Left lung (tissue), 10 donors: ENCODE data around the gene TRPM2. TPM values are rescaled to one million over a fixed set of nuclear protein-coding genes. Genes with fewer than 3 reads are reported as not detected.
"Not testable (repeated sequence)": the region's sequence is repeated elsewhere in the genome, so short reads cannot be mapped to it uniquely, and the experiment has no call there.

ENCODE experiments used
- ATAC-seq: fragments of 200-7000 bp; cut with Tn5 transposase; one replicate; pipeline ENCODE4 v1.9.1; 2020; ENCODE audit warnings: moderate library complexity
- DNase-seq, 4 donors: peaks; one replicate each; pipeline ENCODE4 v3.0.0-alpha.2; 2013 to 2020
- H3K27ac ChIP-seq, 2 donors: fragments of 200-600 bp; sonication (generic) in 1 of 2; one replicate each; pipeline versions ENCODE4 v1.5.0 to v1.8.0; 2020 to 2021
- H3K27me3 ChIP-seq, 2 donors: fragments of 200-600 bp; sonication (generic) in 1 of 2; one replicate each; pipeline versions ENCODE4 v1.5.0 to v1.8.0; 2020 to 2021
- H3K36me3 ChIP-seq, 2 donors: fragments of 200-600 bp; sonication (generic) in 1 of 2; one replicate each; pipeline versions ENCODE4 v1.5.0 to v1.8.0; 2020 to 2021
- H3K4me1 ChIP-seq, 2 donors: fragments of 200-600 bp; one replicate each; pipeline ENCODE4 v1.8.0; 2021
- H3K4me3 ChIP-seq, 2 donors: fragments of 200-600 bp; sonication (generic) in 1 of 2; one replicate each; pipeline versions ENCODE4 v1.5.0 to v1.8.0; 2020 to 2021; ENCODE audit warnings: mild to moderate bottlenecking in 1 of 2
- H3K9me3 ChIP-seq, 2 donors: fragments of 200-600 bp; sonication (generic) in 1 of 2; one replicate each; pipeline versions ENCODE4 v1.5.0 to v1.8.0; 2020 to 2021
- intact Hi-C, 2 donors: fragments of 100-400 bp; cut with DNase I; formaldehyde crosslinking; loops; one replicate each; pipeline versions ENCODE4 v1.11.2 to v1.14.2; 2022
- polyA plus RNA-seq, 6 donors: library from polyadenylated mRNA; unstranded; fragments of 120-200 nt; gene quantifications; one replicate each; pipeline ENCODE4 v1.2.1, GENCODE V29; 2013; ENCODE audit not compliant: insufficient read length in 6 of 6
- total RNA-seq, 2 donors: library from RNA; stranded (reverse); fragmentation: NEBNext Ultra II Directional; extraction: Animal tissue kit (Norgen Biotek cat#: 25700); gene quantifications; one replicate each; pipeline ENCODE4 v1.2.1, GENCODE V29; 2021
- TF ChIP-seq, protein P1 (sequence below), 2 donors: fragments of 200-600 bp; sonication (generic) in 1 of 2; IDR thresholded peaks; one replicate each; pipeline versions ENCODE4 v1.5.0 to v1.8.0; 2021; ENCODE audit warnings: antibody characterized with exemption in 2 of 2
- donor health status: DM: no; HTN: yes; CAD: no.
- donor health status: DM: no; HTN: no; CAD: no.

Gene TRPM2
- total and polyA plus RNA-seq, 8 donors: 1.2 to 25.6 (median 1.6) TPM

DNA sequence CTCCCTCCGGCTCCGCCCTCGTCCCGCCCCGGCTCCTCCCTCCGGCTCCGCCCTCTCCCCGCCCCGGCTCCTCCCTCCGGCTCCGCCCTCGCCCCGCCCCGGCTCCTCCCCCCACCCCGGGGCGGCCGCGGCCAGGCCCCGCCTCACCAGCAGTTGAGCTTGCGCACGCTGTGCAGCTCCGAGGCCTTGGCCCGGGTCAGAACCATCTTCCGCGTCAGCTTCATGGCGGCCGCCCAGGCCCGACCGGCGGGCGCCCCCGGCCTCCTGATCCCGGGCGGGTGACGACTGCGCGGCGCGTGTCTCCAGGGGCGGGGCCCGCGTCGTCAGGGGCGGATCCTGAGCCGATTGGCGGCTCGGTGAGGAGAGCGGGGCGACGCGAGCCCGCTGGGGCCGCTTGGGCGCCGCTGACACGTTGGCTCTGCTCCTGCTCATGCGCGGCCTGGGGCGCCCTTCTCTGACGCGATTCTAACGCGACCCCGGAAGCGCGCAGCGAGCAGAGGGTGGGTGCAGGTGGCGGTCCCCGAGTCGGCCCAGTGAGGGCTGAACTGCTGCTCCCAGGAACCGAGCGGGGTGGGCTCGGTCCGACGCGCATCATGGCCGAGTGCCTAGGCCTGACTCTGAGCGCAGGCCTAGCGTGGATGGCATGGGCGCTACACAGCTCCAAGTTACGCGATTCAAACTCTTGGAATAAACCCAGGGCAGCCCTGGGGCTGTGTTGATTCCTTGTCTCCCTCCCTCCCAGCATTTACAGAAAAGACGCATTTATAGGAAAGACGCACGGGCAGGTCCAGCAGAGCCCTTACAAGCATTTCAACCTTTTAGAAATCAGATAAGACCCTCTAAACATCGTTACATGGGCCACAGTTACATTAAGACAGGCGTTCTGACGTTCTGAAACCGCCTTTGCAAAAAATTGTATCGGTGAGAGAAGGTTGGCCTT is 14.2 kb upstream of the TRPM2 start, which contains the start of gene CFAP410:
Gene CFAP410, minus strand, starts transcription at position 420 of the 940 bp plus-strand sequence. Its CDS starts 196 bp downstream, at position 224.
- Histone ChIP-seq H3K27ac (peak within 1 kb of the TSS; percentile 96 to 97), H3K27me3 (no peaks in the 10 kb centered on the region), H3K9me3 (no peaks in the 10 kb centered on the region), H3K36me3 (peaks cover 0 to 19% of the 10 kb centered on the region in 2 donors), H3K4me1 (peaks cover 4 to 14% of the 10 kb centered on the region in 2 donors), H3K4me3 (peak within 1 kb of the TSS; percentile 66 to 89)
- ATAC-seq: peak; percentile 93
- peak; percentile 94 to 97 (median 96) for DNase-seq
- intact Hi-C loops: no loop called here
- TF ChIP-seq, protein P1, sequence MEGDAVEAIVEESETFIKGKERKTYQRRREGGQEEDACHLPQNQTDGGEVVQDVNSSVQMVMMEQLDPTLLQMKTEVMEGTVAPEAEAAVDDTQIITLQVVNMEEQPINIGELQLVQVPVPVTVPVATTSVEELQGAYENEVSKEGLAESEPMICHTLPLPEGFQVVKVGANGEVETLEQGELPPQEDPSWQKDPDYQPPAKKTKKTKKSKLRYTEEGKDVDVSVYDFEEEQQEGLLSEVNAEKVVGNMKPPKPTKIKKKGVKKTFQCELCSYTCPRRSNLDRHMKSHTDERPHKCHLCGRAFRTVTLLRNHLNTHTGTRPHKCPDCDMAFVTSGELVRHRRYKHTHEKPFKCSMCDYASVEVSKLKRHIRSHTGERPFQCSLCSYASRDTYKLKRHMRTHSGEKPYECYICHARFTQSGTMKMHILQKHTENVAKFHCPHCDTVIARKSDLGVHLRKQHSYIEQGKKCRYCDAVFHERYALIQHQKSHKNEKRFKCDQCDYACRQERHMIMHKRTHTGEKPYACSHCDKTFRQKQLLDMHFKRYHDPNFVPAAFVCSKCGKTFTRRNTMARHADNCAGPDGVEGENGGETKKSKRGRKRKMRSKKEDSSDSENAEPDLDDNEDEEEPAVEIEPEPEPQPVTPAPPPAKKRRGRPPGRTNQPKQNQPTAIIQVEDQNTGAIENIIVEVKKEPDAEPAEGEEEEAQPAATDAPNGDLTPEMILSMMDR (IDR thresholded peaks at IDR 0.05): no peak

DNA sequence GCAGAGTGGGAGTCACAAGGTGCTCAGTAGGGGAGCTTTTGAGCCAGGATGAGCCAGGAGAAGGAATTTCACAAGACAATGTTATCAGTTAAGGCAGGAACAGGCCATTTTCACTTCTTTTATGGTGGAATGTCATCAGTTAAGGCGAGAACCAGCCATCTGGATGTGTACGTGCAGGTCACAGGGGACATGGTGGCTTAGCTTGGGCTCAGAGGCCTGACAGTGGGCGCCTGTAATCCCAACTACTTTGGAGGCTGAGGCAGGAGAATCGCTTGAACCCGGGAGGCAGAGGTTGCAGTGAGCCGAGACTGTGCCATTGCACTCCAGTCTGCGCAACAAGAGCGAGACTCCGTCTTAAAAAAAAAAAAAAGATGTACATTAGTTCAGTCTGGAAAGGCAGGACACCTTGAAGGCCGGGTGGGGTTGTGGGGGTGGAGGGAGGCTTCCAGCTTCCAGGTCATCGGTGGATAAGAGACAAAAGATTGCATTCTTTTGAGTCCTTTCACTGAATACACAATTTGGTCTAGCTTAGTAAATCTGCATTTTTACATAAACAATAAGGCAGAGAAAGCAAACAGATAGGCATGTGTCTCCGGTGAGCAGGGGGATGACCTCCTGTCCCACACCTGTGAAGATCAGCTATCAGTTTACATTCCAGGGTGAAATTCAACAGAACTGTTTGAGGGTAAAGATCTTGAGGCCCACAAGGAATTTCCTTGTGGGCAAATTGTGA is 11.5 kb upstream of the TRPM2 start:
- ATAC-seq, H3K9me3 ChIP-seq, H3K27ac ChIP-seq, intact Hi-C loops, H3K36me3 ChIP-seq, H3K4me3 ChIP-seq: not testable (repeated sequence)
- peak in 1 of 4 donors; percentile 10 for DNase-seq
- Histone ChIP-seq H3K4me1 (peaks cover 4 to 14% of the 10 kb centered on the region in 2 donors), H3K27me3 (peaks cover 0 to 16% of the 10 kb centered on the region in 2 donors)

DNA sequence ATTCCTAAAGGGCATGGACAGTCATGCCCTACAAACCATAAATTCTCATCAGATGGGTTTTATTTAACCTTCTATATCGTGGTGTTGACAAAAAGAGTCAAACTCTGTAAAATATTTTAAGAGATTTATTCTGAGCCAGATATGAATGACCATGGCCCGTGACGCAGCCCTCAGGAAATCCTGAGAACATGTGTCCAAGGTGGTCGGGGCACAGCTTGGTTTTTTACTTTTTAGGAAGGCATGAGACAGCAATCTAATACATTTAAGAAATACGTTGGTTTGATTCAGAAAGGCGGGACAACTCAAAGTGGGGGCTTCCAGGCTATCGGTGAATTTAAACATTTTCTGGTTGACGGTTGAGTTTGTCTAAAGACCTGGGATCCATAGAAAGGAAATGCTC is 10.4 kb upstream of the TRPM2 start:
- peaks cover 4 to 12% of the 10 kb centered on the region in 2 donors for H3K4me1 ChIP-seq
- peak in 1 of 4 donors; percentile 12 for DNase-seq
- H3K36me3 ChIP-seq, ATAC-seq, H3K9me3 ChIP-seq, intact Hi-C loops, H3K4me3 ChIP-seq, H3K27ac ChIP-seq: not testable (repeated sequence)
- peaks cover 0 to 23% of the 10 kb centered on the region in 2 donors for H3K27me3 ChIP-seq

DNA sequence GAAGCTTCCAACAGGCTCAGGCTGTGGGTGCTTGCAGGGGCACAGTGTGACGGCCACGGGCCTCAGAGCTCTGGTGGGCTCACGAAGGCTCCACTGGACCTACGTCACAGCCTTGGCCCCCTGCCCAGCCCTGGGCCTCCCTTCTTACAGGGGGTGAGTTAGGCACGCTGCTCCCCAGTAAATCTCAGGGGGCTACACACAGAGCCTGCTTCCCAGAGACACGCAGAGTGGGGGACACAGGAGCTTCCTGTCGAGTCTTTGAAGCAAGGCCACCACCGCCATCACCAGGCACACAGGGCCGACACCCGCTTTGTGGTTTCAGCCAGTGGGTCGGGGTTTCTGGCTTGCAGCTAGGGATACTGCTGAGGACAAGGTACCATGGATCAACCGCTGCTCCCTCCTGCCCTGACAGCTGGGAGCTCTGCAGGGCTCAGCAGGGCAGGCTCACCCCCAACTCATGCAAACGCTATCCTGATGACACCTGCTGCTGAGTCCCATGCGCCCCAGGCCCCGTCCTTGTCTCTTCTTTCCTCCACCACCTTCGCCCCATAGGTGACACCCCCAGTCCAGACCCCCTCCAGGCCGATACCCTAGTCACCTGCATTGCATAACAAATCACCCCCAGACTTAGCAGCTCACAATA is 8.8 kb upstream of the TRPM2 start:
- peaks cover 7 to 40% of the 10 kb centered on the region in 2 donors for H3K27me3 ChIP-seq
- no peak overlapping the region for H3K27ac ChIP-seq
- peaks cover 3 to 10% of the 10 kb centered on the region in 2 donors for H3K4me1 ChIP-seq
- H3K36me3 ChIP-seq: no peaks in the 10 kb centered on the region
- intact Hi-C loops: no loop called here
- no peak overlapping the region for H3K4me3 ChIP-seq
- ATAC-seq: no peak
- peak in 1 of 4 donors; percentile 61 for DNase-seq
- TF ChIP-seq, protein P1 (IDR thresholded peaks at IDR 0.05): no peak
- H3K9me3 ChIP-seq: no peaks in the 10 kb centered on the region

DNA sequence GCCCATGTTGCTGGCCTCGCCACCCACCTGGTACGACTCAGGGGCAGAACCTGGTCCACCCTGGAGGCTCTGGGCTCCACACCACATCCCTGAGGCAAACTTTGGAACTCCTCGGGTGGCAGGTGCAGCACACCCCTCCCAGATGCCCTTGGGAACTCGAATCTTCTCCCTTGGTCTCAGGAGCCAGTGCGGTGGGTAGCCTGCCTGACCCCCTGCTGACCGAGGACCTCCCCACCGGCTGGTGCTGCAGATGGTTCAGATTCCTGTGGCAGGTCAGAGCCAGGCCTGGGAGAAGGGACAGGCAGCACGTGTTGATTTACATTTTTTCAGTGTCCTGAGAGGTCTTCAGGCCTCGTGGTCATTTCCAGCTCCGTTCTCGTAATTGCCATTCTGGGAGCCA is 7.9 kb upstream of the TRPM2 start:
- H3K36me3 ChIP-seq: no peaks in the 10 kb centered on the region
- intact Hi-C loops: no loop called here
- ATAC-seq (no peak), DNase-seq (peak in 1 of 4 donors; percentile 49)
- no peak overlapping the region for H3K4me3 ChIP-seq
- H3K9me3 ChIP-seq: no peaks in the 10 kb centered on the region
- H3K27ac ChIP-seq: no peak overlapping the region
- peaks cover 0 to 12% of the 10 kb centered on the region in 2 donors for H3K4me1 ChIP-seq
- H3K27me3 ChIP-seq: peaks cover 12 to 48% of the 10 kb centered on the region in 2 donors
- TF ChIP-seq, protein P1 (IDR thresholded peaks at IDR 0.05): no peak
